Measurements from ENCODE around the gene POFUT2. TPM values are rescaled to one million over a fixed set of nuclear protein-coding genes. Genes with fewer than 3 reads are reported as not detected.

POFUT2 gene
- total RNA-seq, 4 donors from 2014 or later: 8.3 to 19.8 (median 17.0) TPM

DNA sequence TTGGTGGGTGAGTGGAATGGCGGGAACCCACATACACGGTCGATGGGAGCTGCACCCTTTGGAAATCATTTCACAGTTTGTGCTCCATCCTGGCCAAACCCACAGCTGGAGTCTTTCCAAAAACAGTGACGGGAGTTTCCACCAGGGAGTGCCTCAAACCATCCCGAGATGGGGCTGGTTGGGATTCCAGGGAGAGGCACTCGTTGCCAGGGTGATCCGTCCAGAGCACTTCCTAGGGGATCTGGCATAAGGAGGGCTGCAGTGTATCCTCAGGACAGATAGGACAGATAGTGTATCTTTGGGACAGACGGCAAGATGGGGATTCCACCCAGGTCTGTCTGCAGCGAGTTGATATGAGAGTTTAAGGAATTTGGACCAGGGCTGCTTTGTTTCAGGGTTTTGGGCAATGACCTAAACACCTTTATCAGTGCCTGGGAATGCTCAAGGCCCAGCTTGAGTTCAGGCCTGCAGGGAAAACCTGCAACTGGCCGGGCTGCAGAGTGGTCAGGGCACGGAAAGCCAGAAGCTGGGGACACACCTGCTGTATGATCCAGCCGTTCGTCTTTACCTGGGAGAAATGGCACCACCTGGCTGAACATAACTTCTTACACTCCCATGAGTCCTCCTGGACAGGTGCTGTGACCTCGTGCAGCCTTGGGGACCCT lies 3.4 kb upstream of the POFUT2 start:
- TF ChIP-seq, protein P1, sequence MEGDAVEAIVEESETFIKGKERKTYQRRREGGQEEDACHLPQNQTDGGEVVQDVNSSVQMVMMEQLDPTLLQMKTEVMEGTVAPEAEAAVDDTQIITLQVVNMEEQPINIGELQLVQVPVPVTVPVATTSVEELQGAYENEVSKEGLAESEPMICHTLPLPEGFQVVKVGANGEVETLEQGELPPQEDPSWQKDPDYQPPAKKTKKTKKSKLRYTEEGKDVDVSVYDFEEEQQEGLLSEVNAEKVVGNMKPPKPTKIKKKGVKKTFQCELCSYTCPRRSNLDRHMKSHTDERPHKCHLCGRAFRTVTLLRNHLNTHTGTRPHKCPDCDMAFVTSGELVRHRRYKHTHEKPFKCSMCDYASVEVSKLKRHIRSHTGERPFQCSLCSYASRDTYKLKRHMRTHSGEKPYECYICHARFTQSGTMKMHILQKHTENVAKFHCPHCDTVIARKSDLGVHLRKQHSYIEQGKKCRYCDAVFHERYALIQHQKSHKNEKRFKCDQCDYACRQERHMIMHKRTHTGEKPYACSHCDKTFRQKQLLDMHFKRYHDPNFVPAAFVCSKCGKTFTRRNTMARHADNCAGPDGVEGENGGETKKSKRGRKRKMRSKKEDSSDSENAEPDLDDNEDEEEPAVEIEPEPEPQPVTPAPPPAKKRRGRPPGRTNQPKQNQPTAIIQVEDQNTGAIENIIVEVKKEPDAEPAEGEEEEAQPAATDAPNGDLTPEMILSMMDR (IDR thresholded peaks at IDR 0.05; ENCODE audit: low read depth): no peak

DNA sequence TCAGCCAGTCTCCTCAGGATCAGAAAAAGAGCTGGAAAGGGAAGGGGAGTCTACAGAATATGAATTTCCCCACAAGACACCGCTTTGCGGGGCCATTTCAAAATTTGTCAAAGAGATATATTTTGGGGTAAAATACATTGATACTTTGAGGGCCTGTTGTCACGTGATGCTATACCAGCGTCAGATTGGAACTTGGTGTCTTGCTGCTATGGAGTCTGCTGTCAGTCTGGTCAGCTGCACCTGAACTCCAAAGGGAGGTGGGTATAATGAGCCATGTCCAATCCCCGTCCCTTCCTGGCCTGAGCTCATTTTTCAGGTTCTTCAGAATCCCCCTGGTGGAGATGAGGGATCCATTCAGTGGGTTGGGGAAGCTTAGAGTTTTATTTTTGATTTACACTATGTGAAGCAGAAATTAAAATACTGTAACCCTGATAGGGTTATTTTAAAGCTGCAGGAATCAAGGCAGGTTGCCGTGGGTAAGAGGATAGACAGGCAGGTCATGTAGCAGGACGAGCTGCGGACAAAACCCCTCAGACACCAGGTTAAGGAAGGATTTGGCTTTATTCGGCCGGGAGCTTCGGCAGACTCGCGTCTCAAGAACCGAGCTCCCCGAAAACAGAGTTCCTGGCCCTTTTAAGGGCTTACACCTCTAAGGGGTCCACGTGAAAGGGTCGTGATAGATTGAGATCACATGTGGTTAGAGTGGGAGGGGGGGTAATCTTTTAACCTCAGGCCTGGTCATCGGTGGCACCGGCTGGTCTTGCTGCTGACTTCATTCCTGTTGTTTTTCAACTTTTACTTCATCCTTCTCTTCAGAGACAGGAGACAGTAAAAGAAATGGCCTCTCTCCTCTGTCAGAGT lies 2.2 kb upstream of the POFUT2 start:
- TF ChIP-seq, protein P1 (IDR thresholded peaks at IDR 0.05; ENCODE audit: low read depth): no peak

DNA sequence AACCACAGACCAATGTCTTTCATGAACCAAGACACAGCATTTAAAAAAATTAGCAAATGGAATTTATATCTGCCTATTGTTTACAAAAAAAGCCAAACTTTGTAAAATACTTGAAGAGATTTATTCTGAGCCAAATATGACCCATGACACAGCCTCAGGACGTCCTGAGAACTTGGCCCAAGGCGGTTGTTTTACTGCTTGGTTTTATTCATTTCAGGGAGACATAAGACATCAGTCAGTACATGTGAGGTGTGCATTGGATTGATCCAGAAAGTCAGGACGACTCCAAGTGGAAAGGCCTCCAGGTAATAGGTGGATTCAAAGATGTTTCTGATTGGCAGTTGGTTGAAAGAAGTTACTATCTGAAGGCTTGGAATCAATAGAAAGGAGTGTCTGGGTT lies 1.4 kb upstream of the POFUT2 start:
- TF ChIP-seq, protein P1 (IDR thresholded peaks at IDR 0.05; ENCODE audit: low read depth): no peak

DNA sequence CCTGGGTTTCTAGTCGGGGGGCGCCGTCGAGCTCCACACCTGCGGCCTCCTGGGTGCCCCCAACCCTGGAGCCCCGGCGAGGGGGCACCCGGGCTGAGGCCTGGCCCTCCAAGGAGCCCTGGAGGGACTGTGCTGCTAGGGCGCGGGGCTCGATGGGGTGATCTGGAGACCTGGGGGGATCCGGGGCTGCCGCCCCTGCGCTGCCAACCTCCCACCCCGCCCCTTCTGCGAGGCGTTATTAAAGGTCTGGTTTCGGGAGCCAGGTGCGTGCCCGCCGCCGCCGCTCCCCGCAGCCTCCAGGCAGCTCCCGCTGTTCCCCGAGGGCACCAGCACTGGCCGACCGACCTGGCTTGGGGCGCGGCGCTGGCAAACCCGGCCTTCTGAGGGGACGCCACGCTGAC lies 746 bp upstream of the POFUT2 start:
- TF ChIP-seq, protein P1 (IDR thresholded peaks at IDR 0.05; ENCODE audit: low read depth): no peak

DNA sequence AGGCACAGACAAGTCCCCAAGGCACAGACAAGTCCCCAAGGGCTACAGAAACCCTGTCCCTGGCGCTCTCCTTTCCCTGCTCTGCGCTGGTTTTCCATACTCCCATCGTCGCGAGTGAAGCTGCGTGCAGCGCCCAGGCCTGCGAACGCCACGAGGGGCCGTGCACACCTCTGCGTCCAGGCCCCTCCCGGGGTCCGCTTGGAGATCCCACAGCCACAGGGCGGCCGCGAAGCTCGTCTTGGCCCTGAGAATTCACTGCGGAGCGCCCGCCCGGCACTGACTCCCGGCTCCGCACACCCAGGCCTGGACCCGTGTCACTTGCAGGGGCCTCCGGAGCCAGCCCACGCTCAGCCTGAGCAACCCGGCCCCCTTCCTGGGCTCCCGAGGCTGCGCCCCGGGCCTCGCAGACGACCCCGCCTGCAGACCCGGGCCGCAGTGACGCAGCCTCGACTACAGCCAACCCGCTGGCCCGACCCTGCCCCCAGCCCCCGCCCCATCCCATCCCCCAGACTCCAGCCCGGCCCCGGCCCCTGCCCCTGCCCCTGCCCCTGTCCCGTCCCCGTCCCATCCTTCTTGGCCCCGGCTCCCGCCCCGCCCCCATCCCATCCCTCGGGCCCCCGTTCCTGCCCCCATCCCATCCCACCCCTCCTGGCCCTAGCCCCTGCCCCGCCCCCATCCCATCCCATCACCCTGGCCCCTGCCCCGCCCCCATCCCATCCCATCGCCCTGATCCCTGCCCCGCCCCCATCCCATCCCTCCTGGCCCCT lies 841 bp downstream of the POFUT2 start:
- TF ChIP-seq, protein P1 (IDR thresholded peaks at IDR 0.05; ENCODE audit: low read depth): no peak

DNA sequence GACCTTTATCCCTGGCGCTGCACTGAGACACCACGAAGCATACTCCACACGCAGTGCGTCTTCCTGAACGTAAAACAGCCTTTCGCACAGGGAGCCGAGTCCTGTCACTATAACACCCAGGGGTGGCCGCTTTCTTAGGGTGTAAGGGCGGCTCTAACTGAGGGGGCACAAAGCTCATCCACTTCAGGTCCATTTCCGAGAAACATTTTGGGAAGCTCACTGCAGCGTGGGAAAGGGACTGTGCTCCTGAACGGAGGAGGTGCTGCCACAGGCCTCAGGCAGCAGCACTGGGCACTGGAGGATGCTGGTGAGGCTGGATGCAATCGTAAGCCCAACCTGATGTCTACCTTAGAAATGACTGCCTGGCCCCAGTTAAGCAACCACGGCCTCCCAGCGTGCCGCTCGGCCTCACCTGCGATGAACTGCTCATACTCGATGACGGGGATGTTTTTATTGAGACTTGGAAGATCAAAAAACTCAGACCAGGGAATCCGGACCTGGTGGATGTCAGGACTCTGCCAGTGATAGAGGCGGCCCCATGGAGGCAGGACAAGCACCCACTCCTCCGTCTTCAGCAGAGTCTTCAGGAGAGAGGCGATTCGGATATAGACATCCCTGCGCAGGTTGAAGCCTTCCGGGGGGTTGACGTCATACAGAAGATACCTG lies 2.3 kb downstream of the POFUT2 start:
- TF ChIP-seq, protein P1 (IDR thresholded peaks at IDR 0.05; ENCODE audit: low read depth): no peak

Data from subcutaneous adipose tissue (tissue), 4 donors.